AML-193 (cell line): ENCODE results near the gene DAPK1.

Experiments used
- DNase-seq, 2 experiments: peaks; one replicate each; lab custom pipeline; 2025; lab: John Stamatoyannopoulos, UW

DAPK1 gene

GRCh38 chr9:87613265-87614111, 115.8 kb downstream of the DAPK1 start:
- DNase-seq: no peak

- peak; percentile 22 to 55 for DNase-seq
Measured at GRCh38 chr9:87614397-87614796, 116.7 kb downstream of the DAPK1 start.

- DNase-seq: no peak
Measured at GRCh38 chr9:87615136-87615535, 117.5 kb downstream of the DAPK1 start.

- no peak for DNase-seq
Measured at GRCh38 chr9:87615547-87616148, 118.0 kb downstream of the DAPK1 start.

- DNase-seq: no peak
Measured at GRCh38 chr9:87618226-87618625, 120.6 kb downstream of the DAPK1 start.

GRCh38 chr9:87618931-87619330, 121.3 kb downstream of the DAPK1 start:
- no peak for DNase-seq

- DNase-seq: no peak
Measured at GRCh38 chr9:87619346-87619745, 121.7 kb downstream of the DAPK1 start.

- DNase-seq: no peak
Measured at GRCh38 chr9:87620731-87621322, 123.2 kb downstream of the DAPK1 start.

- DNase-seq: no peak
Measured at GRCh38 chr9:87622098-87622497, 124.4 kb downstream of the DAPK1 start.

- DNase-seq: no peak
Measured at GRCh38 chr9:87622923-87623322, 125.3 kb downstream of the DAPK1 start.

GRCh38 chr9:87628346-87628745, 130.7 kb downstream of the DAPK1 start:
- no peak for DNase-seq

- no peak for DNase-seq
Measured at GRCh38 chr9:87629104-87629503, 131.4 kb downstream of the DAPK1 start.

- DNase-seq: no peak
Measured at GRCh38 chr9:87630266-87630665, 132.6 kb downstream of the DAPK1 start.

GRCh38 chr9:87630846-87631245, 133.2 kb downstream of the DAPK1 start:
- DNase-seq: no peak

- no peak for DNase-seq
Measured at GRCh38 chr9:87635656-87636501, 138.2 kb downstream of the DAPK1 start.

- DNase-seq: no peak
Measured at GRCh38 chr9:87638292-87638691, 140.6 kb downstream of the DAPK1 start.

GRCh38 chr9:87639949-87640348, 142.3 kb downstream of the DAPK1 start:
- DNase-seq: no peak

GRCh38 chr9:87640385-87640795, 142.7 kb downstream of the DAPK1 start:
- no peak for DNase-seq

GRCh38 chr9:87641067-87641466, 143.4 kb downstream of the DAPK1 start:
- no peak for DNase-seq

GRCh38 chr9:87642330-87643106, 144.9 kb downstream of the DAPK1 start:
- DNase-seq: no peak

- no peak for DNase-seq
Measured at GRCh38 chr9:87643107-87643650, 145.5 kb downstream of the DAPK1 start.
